Measurements from ENCODE around the gene BLVRA.

The BLVRA gene

DNA sequence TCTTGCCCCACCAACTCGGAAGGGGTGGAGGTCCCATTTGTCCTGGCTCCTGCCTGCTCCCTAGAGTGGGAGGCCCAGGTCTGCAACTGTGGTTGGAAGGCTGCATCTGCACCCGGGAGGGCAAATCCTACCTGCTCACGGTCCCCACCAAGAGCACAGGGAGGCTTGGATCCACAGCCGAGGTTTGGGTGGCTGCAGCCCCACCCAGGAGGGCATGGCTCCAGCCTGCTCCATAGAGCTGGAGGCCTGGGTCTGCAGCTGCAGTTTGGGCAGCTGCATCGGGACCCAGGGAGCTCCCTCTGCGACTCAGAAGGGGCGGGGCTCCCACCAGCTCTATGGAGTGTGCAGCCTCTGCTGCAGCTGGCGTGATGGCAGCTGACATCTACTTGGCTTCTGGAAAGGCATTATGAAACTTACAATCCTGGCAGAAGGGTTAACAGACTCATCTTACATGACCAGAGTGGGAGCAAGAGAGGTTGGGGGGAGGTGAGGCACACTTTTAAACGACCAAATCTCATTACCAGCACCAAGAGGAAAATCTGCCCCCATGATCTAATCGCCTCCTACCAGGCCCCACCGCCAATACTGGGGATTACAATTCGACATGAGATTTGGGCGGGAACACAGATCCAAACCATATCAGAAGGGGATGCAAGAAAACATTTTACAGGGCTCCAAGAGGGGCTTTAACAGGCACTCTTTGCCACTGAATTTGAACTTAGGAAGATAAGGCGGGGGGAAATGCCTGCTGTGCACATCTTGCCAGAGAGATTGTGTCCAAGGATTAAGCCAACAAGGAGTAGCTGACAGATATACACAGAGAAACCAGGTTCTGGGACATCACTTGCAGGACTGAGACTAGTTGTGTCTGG lies 8.2 kb upstream of the BLVRA start:
- no peak for DNase-seq

DNA sequence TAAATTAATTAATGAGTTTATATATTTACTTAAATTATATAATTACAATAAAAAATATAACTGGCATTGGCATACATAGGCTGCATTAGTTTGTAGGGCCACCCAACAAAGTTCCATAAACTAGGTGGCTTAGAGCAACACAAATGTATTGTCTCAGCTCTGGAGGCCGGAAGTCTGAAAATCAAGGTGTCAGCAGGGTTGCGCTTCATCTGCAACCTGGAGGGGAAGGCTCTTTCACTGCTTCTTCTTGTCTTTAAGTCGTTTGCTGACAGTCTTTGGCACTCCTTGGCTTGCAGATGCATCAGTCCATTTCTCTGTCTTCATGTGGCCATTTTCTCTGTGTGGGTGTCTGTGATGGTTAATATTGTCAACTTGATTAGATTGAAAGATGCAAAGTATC lies 6.1 kb upstream of the BLVRA start:
- DNase-seq, result no peak

DNA sequence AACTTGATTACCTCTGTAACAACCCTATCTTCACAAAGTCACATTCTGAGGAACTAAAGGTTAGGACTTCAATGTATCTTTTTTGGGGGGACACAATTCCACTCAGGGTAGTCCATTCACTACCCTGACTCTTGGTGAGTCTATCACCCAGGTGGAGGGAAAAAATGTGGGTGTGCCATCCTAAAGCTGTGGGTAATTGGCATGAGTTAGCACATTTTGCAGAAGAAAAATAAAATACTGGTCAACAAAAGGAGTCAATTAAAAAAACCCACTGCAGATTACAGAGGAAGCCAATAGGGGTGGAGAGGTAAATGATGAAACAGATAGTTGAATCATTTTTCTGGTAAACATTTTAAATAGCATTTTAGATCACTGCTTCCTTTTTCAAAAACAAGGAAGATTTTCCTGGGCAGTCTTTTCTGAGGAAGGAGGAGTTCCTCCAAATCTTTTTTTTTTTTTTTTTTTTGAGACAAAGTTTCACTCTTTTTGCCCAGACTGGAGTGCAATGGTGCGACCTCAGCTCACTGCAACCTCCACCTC lies 5.1 kb upstream of the BLVRA start:
- DNase-seq, result no peak

DNA sequence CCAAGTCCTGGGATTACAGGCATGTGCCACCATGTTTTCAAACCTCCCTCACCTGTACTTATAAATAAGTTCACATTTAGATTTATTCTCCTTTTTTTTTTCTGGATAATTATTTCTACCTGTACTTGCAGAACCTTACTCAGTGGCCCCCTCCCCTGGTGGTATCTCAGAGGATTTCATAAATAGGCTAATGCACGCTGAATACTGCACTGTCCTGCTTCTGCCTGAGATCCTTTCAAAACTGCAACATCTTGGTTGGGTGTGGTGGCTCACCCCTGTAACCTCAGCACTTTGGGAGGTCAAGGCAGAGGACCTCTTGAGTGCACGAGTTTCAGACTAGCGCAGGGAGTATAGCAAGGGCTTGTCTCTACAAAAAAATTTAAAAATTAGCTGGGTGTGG lies 4.6 kb upstream of the BLVRA start:
- no peak for DNase-seq

DNA sequence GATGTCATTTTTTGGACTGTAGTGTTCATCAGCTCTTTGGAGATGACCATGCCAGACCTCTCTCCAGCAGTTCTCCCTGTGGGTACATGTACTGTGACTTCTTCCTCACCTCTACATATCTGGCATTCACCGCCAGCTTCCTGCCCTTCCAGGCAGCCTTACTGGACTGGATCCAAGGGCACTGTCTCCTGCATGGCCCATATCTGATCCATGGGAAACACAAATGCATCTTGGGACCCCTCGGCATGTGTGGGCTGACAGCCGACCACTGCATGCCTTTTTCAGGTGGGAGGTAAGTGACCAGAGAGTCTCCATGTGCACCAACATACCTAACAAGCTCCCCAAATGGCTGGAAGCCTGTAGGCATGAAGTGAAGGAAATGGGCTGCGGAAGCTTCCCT lies 3.9 kb upstream of the BLVRA start:
- DNase-seq, result no peak

DNA sequence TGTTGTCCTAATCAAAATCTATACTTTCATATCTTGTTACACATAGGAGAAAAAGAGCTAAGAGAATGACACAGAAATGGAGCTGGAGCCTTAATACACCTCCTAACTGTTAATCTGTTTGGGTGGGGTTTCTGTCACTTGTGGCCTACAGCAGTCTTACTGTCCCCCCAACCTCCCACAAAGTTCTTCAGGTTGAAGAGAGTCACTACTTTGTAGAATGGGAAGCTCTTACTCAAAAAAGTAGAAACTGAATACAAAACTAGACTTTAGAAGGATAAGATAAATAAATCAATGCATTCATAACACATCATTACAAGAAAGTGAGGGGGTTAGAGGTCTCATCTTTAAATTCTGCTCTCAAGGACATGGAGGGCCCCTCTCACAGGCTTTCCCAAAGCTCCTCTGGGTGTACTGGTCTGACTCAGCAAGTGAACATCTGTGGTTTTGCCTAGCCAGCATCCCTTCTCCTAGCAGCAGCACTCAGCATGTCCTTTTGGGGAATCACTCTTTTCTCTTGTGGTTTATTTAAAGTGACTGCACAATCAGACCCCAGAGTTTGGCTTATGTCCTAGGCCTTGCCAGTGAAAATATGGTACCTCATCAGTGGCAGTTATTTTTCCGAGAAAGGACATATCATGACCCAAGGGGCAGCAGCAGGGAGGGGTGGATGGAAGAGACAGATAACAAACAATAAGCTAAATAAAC lies 2.0 kb upstream of the BLVRA start:
- DNase-seq, result no peak

GRCh38 chr7:43757073-43757720 lies 1.3 kb upstream of the BLVRA start:
- DNase-seq, result no peak

DNA sequence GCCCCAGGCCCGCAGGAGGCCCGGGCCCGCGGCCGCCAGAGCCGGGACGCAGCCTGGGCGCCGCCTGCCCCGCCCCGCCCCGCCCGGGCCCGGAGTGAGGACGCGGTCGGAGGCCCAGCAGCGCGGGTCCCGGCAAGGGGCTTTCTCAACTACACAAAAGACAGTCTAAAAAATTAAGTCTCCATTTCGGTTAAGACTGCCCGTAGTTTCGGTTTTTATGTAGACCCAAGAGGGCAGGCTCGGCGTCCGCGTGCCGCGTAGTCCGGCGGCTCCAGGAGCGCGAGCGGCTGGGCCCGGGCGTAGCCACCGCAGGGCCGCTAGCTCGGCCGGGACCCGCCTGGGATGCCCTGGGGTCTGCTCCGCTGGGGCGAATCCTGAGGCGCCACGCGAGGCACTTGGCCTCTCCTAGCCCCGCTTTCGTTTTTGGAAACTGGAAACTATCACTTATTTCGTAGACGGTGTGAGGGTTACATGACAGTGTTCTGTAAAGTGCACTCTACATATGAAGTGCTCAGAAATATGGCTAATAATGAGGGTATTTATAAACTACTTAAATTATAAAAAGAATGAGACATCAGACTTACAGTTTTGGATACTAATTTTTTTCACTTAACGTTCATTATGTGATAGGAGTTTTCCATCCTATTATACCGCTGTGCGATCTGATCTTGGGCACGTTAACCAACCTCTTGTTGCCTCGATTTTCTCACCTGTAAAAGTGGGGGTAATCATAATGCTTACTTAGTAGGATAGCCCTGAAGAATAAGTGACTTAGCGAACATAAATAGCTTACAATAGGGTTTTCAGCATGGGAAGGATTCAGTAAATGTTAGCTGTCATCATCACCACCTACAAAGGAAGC lies 573 bp downstream of the BLVRA start:
- DNase-seq, result peak; percentile 79

- no peak for DNase-seq
Observed at GRCh38 chr7:43760861-43761260, 2.4 kb downstream of the BLVRA start.

DNA sequence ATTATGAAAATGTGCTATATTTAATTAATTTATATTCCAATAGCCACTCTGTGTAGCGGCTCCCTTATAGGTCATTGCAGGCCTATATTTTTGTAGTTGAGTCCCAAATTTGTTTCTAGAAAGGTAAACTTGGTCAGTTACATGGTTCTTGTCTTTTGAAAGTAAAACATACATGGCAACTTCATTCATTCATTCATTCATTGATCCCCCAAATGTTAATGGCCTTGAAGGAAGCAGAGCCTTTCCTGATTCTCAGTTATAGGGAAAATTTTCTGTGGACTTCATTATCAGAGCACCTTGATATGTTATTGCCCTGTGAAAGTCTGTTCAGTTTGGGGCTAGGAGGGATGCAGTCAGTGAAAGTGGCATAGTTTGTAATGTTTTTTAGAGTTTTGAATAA lies 2.9 kb downstream of the BLVRA start:
- DNase-seq, result no peak

DNA sequence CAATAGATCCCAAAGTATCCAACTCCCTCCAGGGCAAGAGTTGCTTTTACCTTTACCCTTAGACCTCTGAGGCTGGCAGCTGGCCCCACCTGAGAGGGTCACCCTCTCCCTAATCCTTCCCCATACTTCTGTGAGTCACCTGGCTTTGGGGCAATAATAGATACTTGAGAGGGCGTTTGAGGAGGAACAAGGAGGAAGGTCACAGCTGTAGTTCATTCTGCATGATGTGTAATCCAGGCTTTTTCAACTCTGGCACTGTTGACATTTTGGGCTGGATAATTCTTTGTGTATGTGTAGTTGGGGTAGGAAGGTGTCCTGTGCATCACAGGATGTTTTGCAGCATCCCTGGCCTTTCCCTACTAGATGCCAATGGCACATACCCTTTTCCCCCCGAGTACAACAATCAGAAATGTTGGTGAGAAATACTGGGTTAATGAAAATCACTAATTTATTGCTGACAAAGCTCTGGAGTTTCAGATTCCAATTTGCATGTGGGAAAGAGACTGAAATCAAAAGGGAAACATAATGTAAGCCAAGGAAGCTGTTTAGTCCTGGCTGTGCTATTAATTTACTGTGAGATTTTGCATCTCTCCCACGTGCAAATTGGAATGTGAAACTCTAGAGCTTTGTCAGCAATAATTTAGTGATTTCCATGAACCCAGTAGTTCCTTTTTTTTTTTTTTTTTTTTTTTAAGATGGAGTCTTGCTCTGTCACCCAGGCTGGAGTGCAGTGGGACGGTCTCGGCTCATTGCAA lies 3.6 kb downstream of the BLVRA start:
- no peak for DNase-seq

GRCh38 chr7:43763183-43763582 lies 4.7 kb downstream of the BLVRA start:
- no peak for DNase-seq

GRCh38 chr7:43764039-43764761 lies 5.7 kb downstream of the BLVRA start:
- DNase-seq, result peak; percentile 71

- DNase-seq, result no peak
Observed at GRCh38 chr7:43764807-43765491, 6.5 kb downstream of the BLVRA start.

GRCh38 chr7:43766564-43766963 lies 8.1 kb downstream of the BLVRA start:
- no peak for DNase-seq

GRCh38 chr7:43767311-43767710 lies 8.8 kb downstream of the BLVRA start:
- no peak for DNase-seq

DNA sequence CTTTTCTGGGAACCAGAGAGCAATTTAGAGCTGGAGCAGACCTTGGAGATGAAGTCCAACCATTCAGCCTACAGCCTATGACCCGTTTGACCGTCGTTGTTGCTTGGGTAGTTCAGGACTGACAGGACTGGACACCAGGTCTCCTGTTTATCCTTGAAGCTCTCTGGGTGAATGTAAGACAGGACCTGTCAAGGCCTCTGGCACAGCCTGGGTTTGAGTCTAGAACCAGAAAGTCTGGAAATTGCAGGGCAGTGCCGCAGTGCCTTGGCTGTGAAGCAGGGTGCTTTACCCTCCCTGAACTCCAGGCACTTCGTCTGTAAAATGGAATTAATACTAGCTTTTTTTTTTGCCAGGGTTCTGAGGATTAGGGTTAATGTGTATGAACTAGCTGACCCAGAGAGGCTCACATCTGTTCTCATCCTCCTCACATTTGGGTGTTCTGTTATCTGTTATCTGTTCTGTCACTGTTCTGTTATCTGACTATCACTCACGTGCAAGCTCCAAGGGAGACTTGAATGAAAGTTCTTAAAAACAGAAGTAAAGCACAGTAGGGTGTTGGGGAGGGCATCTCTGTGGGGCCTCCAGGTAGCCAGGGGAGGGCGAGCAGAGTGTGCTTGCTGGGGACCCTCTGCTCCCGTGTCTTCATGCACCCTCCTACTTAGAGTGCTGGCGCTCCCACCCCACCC lies 9.9 kb downstream of the BLVRA start:
- no peak for DNase-seq

- no peak for DNase-seq
Observed at GRCh38 chr7:43768887-43769272, 10.4 kb downstream of the BLVRA start.

DNA sequence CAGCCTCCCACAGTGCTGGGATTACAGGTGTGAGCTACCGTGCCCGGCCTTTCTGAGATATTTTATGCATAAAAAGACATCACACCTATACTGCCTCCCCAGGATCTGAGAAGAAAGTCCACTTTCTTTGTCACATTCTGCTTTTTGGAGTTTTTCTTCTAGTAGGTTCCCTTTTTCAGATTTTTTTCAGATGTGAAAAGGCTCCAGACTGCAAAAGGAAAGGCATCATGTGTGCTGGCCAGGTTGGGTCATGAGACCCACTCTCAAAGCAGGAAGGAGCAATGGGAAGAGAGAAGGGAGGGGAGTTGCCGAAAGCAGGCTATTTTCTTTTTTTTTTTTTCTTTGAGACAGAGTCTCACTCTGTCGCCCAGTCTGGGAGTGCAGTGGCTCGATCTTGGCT lies 10.8 kb downstream of the BLVRA start:
- no peak for DNase-seq

Measured in activated effector memory CD4-positive, alpha-beta T cell treated with anti-CD3 and anti-CD28 coated beads, Interleukin-2, amount 50 U/mL, for 16 hours (primary cell).